ENCODE measurements around the gene DENND5B.
"Not testable (repeated sequence)": the region's sequence is repeated elsewhere in the genome, so short reads cannot be mapped to it uniquely, and the experiment has no call there.

GRCh38 chr12:31475610-31476009, 115.3 kb downstream of the DENND5B start:
- TF ChIP-seq NFYB (CRISPR knock-in tag; conservative IDR thresholded peaks at IDR 0.05; ENCODE audit: low read depth); CTCF (IDR thresholded peaks at IDR 0.05); CBFB (CRISPR knock-in tag; IDR thresholded peaks at IDR 0.05; ENCODE audit: low read depth); MAX (CRISPR knock-in tag; IDR thresholded peaks at IDR 0.05); STAT6 (CRISPR knock-in tag; conservative IDR thresholded peaks at IDR 0.05; ENCODE audit: low read depth); USF2 (CRISPR knock-in tag; IDR thresholded peaks at IDR 0.05); HMGXB4 (CRISPR knock-in tag; IDR thresholded peaks at IDR 0.05); ATF2 (CRISPR knock-in tag; IDR thresholded peaks at IDR 0.05; ENCODE audit: borderline replicate concordance, low read depth); MLX (CRISPR knock-in tag; IDR thresholded peaks at IDR 0.05); TEAD4 (CRISPR knock-in tag; IDR thresholded peaks at IDR 0.05); ZNF281 (CRISPR knock-in tag; IDR thresholded peaks at IDR 0.05): not testable (repeated sequence)
